IMR-90 (cell line): ENCODE data around the gene DPP8. TPM values are rescaled to one million over a fixed set of nuclear protein-coding genes. Genes with fewer than 3 reads are reported as not detected.

Experiments
- ATAC-seq: fragments of 200-7000 bp; cut with Tn5 transposase; 2 replicates; pipeline ENCODE4 v1.9.1; 2020; ENCODE audit warnings: low read depth, mild to moderate bottlenecking, moderate library complexity
- BruUV-seq: library from RNA; stranded (reverse); fragments of 400-500 nt; replicated peaks from 2 replicates; lab custom pipeline; 2021; lab: Mats Ljungman, UMichigan
- CTCF ChIA-PET: fragments of 300-600 bp; formaldehyde crosslinking; extraction: SDS; loops from one replicate; lab custom pipeline; 2021; ENCODE audit warnings: antibody characterized with exemption; lab: Yijun Ruan, JAX
- POLR2A ChIA-PET: fragments of 300-600 bp; sonication (Branson Sonifier 250); formaldehyde crosslinking; loops from one replicate; lab custom pipeline; 2022; ENCODE audit warnings: antibody characterized with exemption; ENCODE audit not compliant: unreplicated experiment; lab: Charles Lee
- DNase-seq: peaks from one replicate; pipeline ENCODE4 v3.0.0; 2013
- H2AFZ ChIP-seq: replicated peaks from 2 replicates; pipeline ENCODE3; 2013; ENCODE audit warnings: low read length, mild to moderate bottlenecking; ENCODE audit not compliant: poor library complexity
- H2AK5ac ChIP-seq: 2 replicates; pipeline ENCODE4 v1.6.1; 2013; ENCODE audit warnings: low read depth, low read length, inconsistent platforms
- H2AK9ac ChIP-seq: replicated peaks from 2 replicates; pipeline ENCODE3; 2013; ENCODE audit warnings: mild to moderate bottlenecking, low read depth, low read length, moderate library complexity; ENCODE audit not compliant: poor library complexity
- H2BK120ac ChIP-seq: 2 replicates; pipeline ENCODE4 v1.6.1; 2013; ENCODE audit warnings: low read depth, low read length, inconsistent platforms
- H2BK15ac ChIP-seq: 3 replicates; pipeline ENCODE4 v1.6.1; 2013; ENCODE audit warnings: low read depth, low read length, inconsistent platforms
- H2BK20ac ChIP-seq: 2 replicates; pipeline ENCODE4 v1.6.1; 2013; ENCODE audit warnings: low read depth, mild to moderate bottlenecking, inconsistent platforms, low read length, moderate library complexity
- H2BK5ac ChIP-seq: 2 replicates; pipeline ENCODE4 v1.6.1; 2013; ENCODE audit warnings: mild to moderate bottlenecking, low read depth, low read length, inconsistent platforms; ENCODE audit not compliant: poor library complexity, severe bottlenecking
- H3K14ac ChIP-seq: replicated peaks from 2 replicates; pipeline ENCODE4 v1.6.1; 2013; ENCODE audit warnings: low read depth, low read length, inconsistent platforms
- H3K18ac ChIP-seq: 2 replicates; pipeline ENCODE4 v1.6.1; 2013; ENCODE audit warnings: low read depth, low read length, control low read depth
- H3K23ac ChIP-seq: 2 replicates; pipeline ENCODE4 v1.6.1; 2013; ENCODE audit warnings: low read depth, low read length, inconsistent platforms
- H3K27ac ChIP-seq: 2 replicates; pipeline ENCODE4 v1.5.1; 2013; ENCODE audit warnings: mild to moderate bottlenecking, control low read depth, low read length; ENCODE audit not compliant: insufficient read depth
- H3K27me3 ChIP-seq: 2 replicates; pipeline ENCODE4 v1.6.1; 2013; ENCODE audit warnings: low read length; ENCODE audit not compliant: control insufficient read depth, insufficient read depth
- H3K36me3 ChIP-seq: 2 replicates; pipeline ENCODE4 v1.6.1; 2013; ENCODE audit warnings: low read length, mixed read lengths; ENCODE audit not compliant: control insufficient read depth, insufficient read depth
- H3K4ac ChIP-seq: 2 replicates; pipeline ENCODE4 v1.6.1; 2013; ENCODE audit warnings: low read depth, low read length, inconsistent platforms
- H3K4me1 ChIP-seq: 2 replicates; pipeline ENCODE4 v1.6.1; 2013; ENCODE audit warnings: low read length, mixed read lengths; ENCODE audit not compliant: control insufficient read depth, insufficient read depth
- H3K4me2 ChIP-seq: 2 replicates; pipeline ENCODE4 v1.6.1; 2013; ENCODE audit warnings: low read depth, mild to moderate bottlenecking, control low read depth, low read length, moderate library complexity
- H3K4me3 ChIP-seq: 2 replicates; pipeline ENCODE4 v1.5.1; 2013; ENCODE audit warnings: low read depth, mild to moderate bottlenecking, control low read depth, low read length, moderate library complexity; ENCODE audit not compliant: insufficient read depth
- H3K56ac ChIP-seq: 2 replicates; pipeline ENCODE4 v1.6.1; 2013; ENCODE audit warnings: low read length, inconsistent platforms; ENCODE audit not compliant: insufficient read depth; ENCODE audit errors: extremely low read depth
- H3K79me1 ChIP-seq, 2 experiments: 2 replicates each; pipeline ENCODE4 v1.6.1; 2013; ENCODE audit warnings: low read length in 2 of 2, inconsistent platforms in 1 of 2, low read depth in 1 of 2
- H3K9ac ChIP-seq: 2 replicates; pipeline ENCODE4 v1.6.1; 2013; ENCODE audit warnings: low read depth, low read length, control low read depth
- H3K9me1 ChIP-seq: 2 replicates; pipeline ENCODE4 v1.6.1; 2013; ENCODE audit warnings: low read length, inconsistent platforms; ENCODE audit not compliant: insufficient read depth
- H3K9me3 ChIP-seq: 2 replicates; pipeline ENCODE4 v1.6.1; 2013; ENCODE audit warnings: low read length; ENCODE audit not compliant: control insufficient read depth, insufficient read depth
- H4K20me1 ChIP-seq: 2 replicates; pipeline ENCODE4 v1.6.1; 2013; ENCODE audit warnings: low read length, inconsistent platforms; ENCODE audit not compliant: insufficient read depth
- H4K5ac ChIP-seq: 2 replicates; pipeline ENCODE4 v1.6.1; 2013; ENCODE audit warnings: mild to moderate bottlenecking, low read depth, low read length, control low read depth
- H4K8ac ChIP-seq, 2 experiments: 2 replicates each; pipeline ENCODE4 v1.6.1; 2013; ENCODE audit warnings: low read depth in 2 of 2, low read length in 2 of 2, control low read depth in 1 of 2, inconsistent platforms in 1 of 2
- H4K91ac ChIP-seq: 2 replicates; pipeline ENCODE4 v1.6.1; 2013; ENCODE audit warnings: low read depth, low read length, inconsistent platforms; ENCODE audit not compliant: insufficient read depth
- BHLHE40 ChIP-seq: fragments of 150-350 bp; IDR thresholded peaks from 2 replicates; pipeline ENCODE4 v1.6.1; 2016; ENCODE audit warnings: mild to moderate bottlenecking, low read depth, low read length
- CEBPB ChIP-seq: IDR thresholded peaks from 2 replicates; pipeline ENCODE4 v1.6.1; 2012; ENCODE audit warnings: low read depth, low read length, improper control_type of control experiment
- CHD1 ChIP-seq: IDR thresholded peaks from 2 replicates; pipeline ENCODE4 v1.6.1; 2012; ENCODE audit warnings: low read depth, low read length, improper control_type of control experiment
- FOS ChIP-seq: fragments of 150-350 bp; IDR thresholded peaks from 2 replicates; pipeline ENCODE4 v1.6.1; 2016; ENCODE audit warnings: low read depth, low read length
- MAFK ChIP-seq: IDR thresholded peaks from 2 replicates; pipeline ENCODE4 v1.6.1; 2012; ENCODE audit warnings: low read depth, low read length, improper control_type of control experiment
- MAZ ChIP-seq: IDR thresholded peaks from 2 replicates; pipeline ENCODE4 v1.6.1; 2012; ENCODE audit warnings: low read depth, mild to moderate bottlenecking, low read length, improper control_type of control experiment, moderate library complexity, borderline replicate concordance
- MXI1 ChIP-seq: IDR thresholded peaks from 2 replicates; pipeline ENCODE4 v1.6.1; 2012; ENCODE audit warnings: low read depth, mild to moderate bottlenecking, low read length, moderate library complexity, borderline replicate concordance
- NFE2L2 ChIP-seq: fragments of 150-350 bp; IDR thresholded peaks from 2 replicates; pipeline ENCODE4 v1.6.1; 2016; ENCODE audit warnings: low read depth, mild to moderate bottlenecking, low read length
- POLR2A ChIP-seq: IDR thresholded peaks from 2 replicates; pipeline ENCODE4 v1.6.1; 2012; ENCODE audit warnings: mild to moderate bottlenecking, low read depth, low read length
- RAD21 ChIP-seq: IDR thresholded peaks from 2 replicates; pipeline ENCODE4 v1.6.1; 2012; ENCODE audit warnings: low read length, improper control_type of control experiment
- RCOR1 ChIP-seq: IDR thresholded peaks from 2 replicates; pipeline ENCODE4 v1.6.1; 2012; ENCODE audit warnings: mild to moderate bottlenecking, low read length, improper control_type of control experiment; ENCODE audit not compliant: insufficient replicate concordance
- RFX5 ChIP-seq: IDR thresholded peaks from 2 replicates; pipeline ENCODE4 v1.8.0; 2012; ENCODE audit warnings: low read depth, mild to moderate bottlenecking, low read length, moderate library complexity
- SMC3 ChIP-seq: fragments of 150-350 bp; IDR thresholded peaks from 2 replicates; pipeline ENCODE4 v1.6.1; 2016; ENCODE audit warnings: low read depth, mild to moderate bottlenecking, antibody characterized with exemption, low read length, moderate library complexity
- WGBS, 2 experiments: methylation state at CpG; one replicate each; pipeline versions ENCODE4 v1.1.5 to v1.1.7; 2013; ENCODE audit warnings: missing lambda C conversion rate in 2 of 2; ENCODE audit not compliant: insufficient read length in 1 of 2; ENCODE audit errors: extremely low coverage in 2 of 2; 5-methylcytosine and 5-hydroxymethylcytosine counted together
- dilution Hi-C: fragments of 300-500 bp; cut with HindIII; formaldehyde crosslinking; loops from one replicate; pipeline ENCODE4 v1.14.3; 2018; ENCODE audit warnings: low sequenced_read_pairs; ENCODE audit not compliant: unreplicated experiment
- in situ Hi-C: fragments of 300-500 bp; cut with MboI; formaldehyde crosslinking; loops from 3 replicates; pipeline ENCODE4 v1.14.3; 2019; ENCODE audit warnings: low sequenced_read_pairs, inconsistent platforms, mixed read lengths
- intact Hi-C: fragments of 100-400 bp; cut with micrococcal nuclease; formaldehyde crosslinking; loops from 2 replicates; pipeline ENCODE4 v1.10.0; 2022
- polyA plus RNA-seq, 3 experiments: library from polyadenylated mRNA; depleted of rRNA; stranded (reverse); fragments of >200 nt; gene quantifications; 2 replicates each; pipeline ENCODE4 v1.2.3, GENCODE V29; 2012; ENCODE audit warnings: low replicate concordance in 1 of 3
- total RNA-seq: library from RNA; depleted of rRNA; stranded (reverse); fragments of >200 nt; gene quantifications from 2 replicates; pipeline ENCODE4 v1.2.3, GENCODE V29; 2012
- TF ChIP-seq, protein P1 (sequence below): fragments of 150-350 bp; IDR thresholded peaks from 2 replicates; pipeline ENCODE4 v1.6.1; 2016; ENCODE audit warnings: low read depth, mild to moderate bottlenecking, low read length, moderate library complexity, borderline replicate concordance
- TF ChIP-seq, protein P2 (sequence below): fragments of 150-350 bp; IDR thresholded peaks from 2 replicates; pipeline ENCODE4 v1.6.1; 2017; ENCODE audit warnings: mild to moderate bottlenecking, antibody characterized with exemption, low read length, low read depth
- TF ChIP-seq, protein P3 (sequence below): conservative IDR thresholded peaks from 2 replicates; pipeline ENCODE4 v1.5.1; 2012; ENCODE audit warnings: mild to moderate bottlenecking, low read depth, low read length, improper control_type of control experiment

DPP8 gene
- total and polyA plus RNA-seq, 2 of the 4 experiments (the other 2 are of a cell fraction): 10.7 to 29.4 TPM

DNA sequence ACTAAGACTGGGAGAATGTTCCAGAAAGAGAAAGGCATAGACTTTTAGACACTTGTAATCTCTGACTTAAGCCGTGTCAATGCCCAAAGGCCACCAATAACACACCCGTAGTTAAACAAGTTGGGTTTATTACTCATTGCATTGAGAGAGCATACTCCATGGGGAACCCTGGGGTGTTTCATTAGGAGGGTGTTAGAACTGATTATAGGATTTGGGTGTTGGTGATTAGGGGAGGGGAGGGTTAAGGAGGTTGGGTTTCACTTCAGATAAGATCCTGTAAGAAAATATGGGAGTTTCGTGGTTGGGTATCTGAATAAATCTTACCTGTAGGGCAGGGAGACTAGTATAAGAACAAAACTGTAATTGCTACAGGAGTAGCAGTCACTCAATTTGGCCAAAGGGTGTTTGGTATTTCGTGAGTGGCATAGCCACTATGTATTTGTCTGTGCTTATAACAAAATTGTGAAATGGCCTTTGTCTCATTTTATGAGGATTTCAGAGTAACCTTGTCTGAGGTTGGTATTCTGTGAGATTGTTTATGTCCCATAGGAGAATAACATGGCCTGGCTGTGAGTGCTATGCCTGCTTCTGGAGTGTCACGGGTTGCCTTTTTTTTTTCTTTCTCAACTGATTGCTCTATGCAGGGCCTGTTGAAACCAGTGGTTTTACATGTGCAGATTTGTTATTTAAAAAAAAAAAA, 15.7 kb upstream of the DPP8 start:
- H3K9me3 ChIP-seq: no peaks in the 10 kb centered on the region
- H3K79me1 ChIP-seq: peaks cover 33 to 67% of the 10 kb centered on the region in 2 experiments
- H2BK5ac ChIP-seq: no peak overlapping the region
- no peak overlapping the region for H3K4ac ChIP-seq
- peaks cover 54% of the 10 kb centered on the region for H4K20me1 ChIP-seq
- H4K8ac ChIP-seq: no peak overlapping the region
- no peak overlapping the region for H3K9ac ChIP-seq
- peak overlapping the region; percentile 40; the same call in 1 of the 2 replicates for H2BK20ac ChIP-seq
- H2AK5ac ChIP-seq: no peak overlapping the region
- H3K4me1 ChIP-seq: peaks cover 11% of the 10 kb centered on the region
- intact Hi-C loops: no loop called here
- H3K27me3 ChIP-seq: no peaks in the 10 kb centered on the region
- ATAC-seq (no peak), DNase-seq (peak; percentile 18)
- H4K91ac ChIP-seq: no peak overlapping the region
- no peak overlapping the region for H3K4me3 ChIP-seq
- CTCF ChIA-PET: no interaction called here
- H3K4me2 ChIP-seq: peak overlapping the region; percentile 81
- POLR2A ChIA-PET: no interaction called here
- peak overlapping the region; percentile 14; the same call in 1 of the 2 replicates for H3K23ac ChIP-seq
- no peak overlapping the region for H3K56ac ChIP-seq
- H3K27ac ChIP-seq: no peak overlapping the region
- peak overlapping the region; percentile 11; the same call in 1 of the 2 replicates for H3K18ac ChIP-seq
- BruUV-seq: no TSS peak
- dilution Hi-C loops: no loop called here
- in situ Hi-C loops: no loop called here
- H3K14ac ChIP-seq: no peak overlapping the region
- no peak overlapping the region for H4K5ac ChIP-seq
- WGBS, 2 experiments: no CpG with 5 or more reads among the region's 5 CpGs
- no peak overlapping the region for H2AFZ ChIP-seq
- TF ChIP-seq POLR2A: no peak
- TF ChIP-seq, protein P1, sequence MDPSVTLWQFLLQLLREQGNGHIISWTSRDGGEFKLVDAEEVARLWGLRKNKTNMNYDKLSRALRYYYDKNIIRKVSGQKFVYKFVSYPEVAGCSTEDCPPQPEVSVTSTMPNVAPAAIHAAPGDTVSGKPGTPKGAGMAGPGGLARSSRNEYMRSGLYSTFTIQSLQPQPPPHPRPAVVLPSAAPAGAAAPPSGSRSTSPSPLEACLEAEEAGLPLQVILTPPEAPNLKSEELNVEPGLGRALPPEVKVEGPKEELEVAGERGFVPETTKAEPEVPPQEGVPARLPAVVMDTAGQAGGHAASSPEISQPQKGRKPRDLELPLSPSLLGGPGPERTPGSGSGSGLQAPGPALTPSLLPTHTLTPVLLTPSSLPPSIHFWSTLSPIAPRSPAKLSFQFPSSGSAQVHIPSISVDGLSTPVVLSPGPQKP: no peak
- TF ChIP-seq MAFK: no peak
- TF ChIP-seq FOS: no peak
- TF ChIP-seq, protein P2, sequence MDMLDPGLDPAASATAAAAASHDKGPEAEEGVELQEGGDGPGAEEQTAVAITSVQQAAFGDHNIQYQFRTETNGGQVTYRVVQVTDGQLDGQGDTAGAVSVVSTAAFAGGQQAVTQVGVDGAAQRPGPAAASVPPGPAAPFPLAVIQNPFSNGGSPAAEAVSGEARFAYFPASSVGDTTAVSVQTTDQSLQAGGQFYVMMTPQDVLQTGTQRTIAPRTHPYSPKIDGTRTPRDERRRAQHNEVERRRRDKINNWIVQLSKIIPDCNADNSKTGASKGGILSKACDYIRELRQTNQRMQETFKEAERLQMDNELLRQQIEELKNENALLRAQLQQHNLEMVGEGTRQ: no peak
- TF ChIP-seq RFX5: no peak
- no peak for TF ChIP-seq MAZ
- no peak for TF ChIP-seq RAD21
- no peak for TF ChIP-seq RCOR1
- TF ChIP-seq MXI1: no peak
- no peak for TF ChIP-seq BHLHE40
- TF ChIP-seq, protein P3, sequence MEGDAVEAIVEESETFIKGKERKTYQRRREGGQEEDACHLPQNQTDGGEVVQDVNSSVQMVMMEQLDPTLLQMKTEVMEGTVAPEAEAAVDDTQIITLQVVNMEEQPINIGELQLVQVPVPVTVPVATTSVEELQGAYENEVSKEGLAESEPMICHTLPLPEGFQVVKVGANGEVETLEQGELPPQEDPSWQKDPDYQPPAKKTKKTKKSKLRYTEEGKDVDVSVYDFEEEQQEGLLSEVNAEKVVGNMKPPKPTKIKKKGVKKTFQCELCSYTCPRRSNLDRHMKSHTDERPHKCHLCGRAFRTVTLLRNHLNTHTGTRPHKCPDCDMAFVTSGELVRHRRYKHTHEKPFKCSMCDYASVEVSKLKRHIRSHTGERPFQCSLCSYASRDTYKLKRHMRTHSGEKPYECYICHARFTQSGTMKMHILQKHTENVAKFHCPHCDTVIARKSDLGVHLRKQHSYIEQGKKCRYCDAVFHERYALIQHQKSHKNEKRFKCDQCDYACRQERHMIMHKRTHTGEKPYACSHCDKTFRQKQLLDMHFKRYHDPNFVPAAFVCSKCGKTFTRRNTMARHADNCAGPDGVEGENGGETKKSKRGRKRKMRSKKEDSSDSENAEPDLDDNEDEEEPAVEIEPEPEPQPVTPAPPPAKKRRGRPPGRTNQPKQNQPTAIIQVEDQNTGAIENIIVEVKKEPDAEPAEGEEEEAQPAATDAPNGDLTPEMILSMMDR: no peak
- no peak for TF ChIP-seq CHD1
- no peak for TF ChIP-seq CEBPB
- no peak for TF ChIP-seq SMC3
- no peak for TF ChIP-seq NFE2L2
- no peak overlapping the region for H2BK120ac ChIP-seq
- peaks cover 31% of the 10 kb centered on the region for H3K9me1 ChIP-seq
- peaks cover 2% of the 10 kb centered on the region; the same call in 1 of the 2 replicates for H3K36me3 ChIP-seq
- no peak overlapping the region for H2AK9ac ChIP-seq
- no peak overlapping the region for H2BK15ac ChIP-seq
